A549 (cell line): ENCODE results near the gene TSR3. TPM values are rescaled to one million over a fixed set of nuclear protein-coding genes. Genes with fewer than 3 reads are reported as not detected.

Source experiments
- ATAC-seq, 2 experiments: fragments of 200-7000 bp in 1 of 2; fragments of >200 bp in 1 of 2; cut with Nextera tagmentation in 1 of 2; cut with Tn5 transposase in 1 of 2; 3 replicates each; pipeline versions ENCODE4 v1.8.0 to v1.9.1; 2018 to 2020; ENCODE audit warnings: mild to moderate bottlenecking in 1 of 2, moderate library complexity in 1 of 2
- CTCF ChIA-PET: fragments of 300-600 bp; sonication (Branson Sonifier 250); formaldehyde crosslinking; extraction: SDS; loops from one replicate; lab custom pipeline; 2021; ENCODE audit warnings: antibody characterized with exemption, inconsistent platforms; lab: Yijun Ruan, JAX
- POLR2A ChIA-PET: fragments of 350-600 bp; formaldehyde crosslinking; extraction: SDS; loops from one replicate; lab custom pipeline; 2021; ENCODE audit warnings: antibody characterized with exemption, inconsistent platforms; lab: Yijun Ruan, JAX
- DNase-seq, 2 experiments: peaks; one replicate each; pipeline versions ENCODE4 v3.0.0 to v3.0.0-alpha.2; 2011 to 2016; ENCODE audit warnings: low read depth in 1 of 2, low spot score in 1 of 2
- FAIRE-seq: peaks from 2 replicates; lab custom pipeline; 2011; peaks lifted over from hg19 to GRCh38; lab: Jason Lieb, UNC
- H3K27ac ChIP-seq, 2 experiments: fragments of >200 bp; sonication (Bioruptor Twin); formaldehyde crosslinking; 3 replicates each; pipeline ENCODE4 v1.5.1; 2016 to 2017
- H3K4me1 ChIP-seq: fragments of >200 bp; sonication (Bioruptor Twin); formaldehyde crosslinking; 3 replicates; pipeline ENCODE4 v1.6.1; 2016
- H3K4me2 ChIP-seq: fragments of >200 bp; sonication (Bioruptor Twin); formaldehyde crosslinking; 3 replicates; pipeline ENCODE4 v1.6.1; 2016
- H3K4me3 ChIP-seq: fragments of >200 bp; sonication (Bioruptor Twin); formaldehyde crosslinking; 3 replicates; pipeline ENCODE4 v1.5.1; 2016
- H3K9me3 ChIP-seq: fragments of >200 bp; sonication (Bioruptor Twin); formaldehyde crosslinking; 3 replicates; pipeline ENCODE4 v1.6.1; 2016
- CEBPB ChIP-seq, 2 experiments: fragments of >200 bp in 1 of 2; sonication (Bioruptor Twin) in 1 of 2; formaldehyde crosslinking in 1 of 2; IDR thresholded peaks; 2 replicates each; pipeline ENCODE4 v1.6.1; 2012 to 2016
- CHD2 ChIP-seq: fragments of 150-350 bp; IDR thresholded peaks from 2 replicates; pipeline ENCODE4 v1.6.1; 2014; ENCODE audit warnings: low read length; ENCODE audit not compliant: partially characterized antibody
- CHD4 ChIP-seq: fragments of 200-600 bp; sonication (generic); IDR thresholded peaks from 2 replicates; pipeline ENCODE4 v1.6.1; 2016; ENCODE audit warnings: antibody characterized with exemption, mild to moderate bottlenecking, borderline replicate concordance
- EHMT2 ChIP-seq: fragments of 200-600 bp; sonication (generic); IDR thresholded peaks from 2 replicates; pipeline ENCODE4 v1.6.1; 2016; ENCODE audit warnings: antibody characterized with exemption, low read depth, mild to moderate bottlenecking, moderate library complexity
- EP300 ChIP-seq, 2 experiments: fragments of >200 bp; sonication (Bioruptor Twin); formaldehyde crosslinking; IDR thresholded peaks; 2 replicates in 1 of 2; 3 replicates in 1 of 2; pipeline ENCODE4 v1.6.1; 2016 to 2017
- FOXS1 ChIP-seq: fragments of 250-450 bp; sonication (Bioruptor Pico); IDR thresholded peaks from 2 replicates; pipeline ENCODE4 v1.5.0; 2020; ENCODE audit warnings: mild to moderate bottlenecking, moderate library complexity
- GATA3 ChIP-seq: IDR thresholded peaks from 2 replicates; pipeline ENCODE4 v1.6.1; 2012; ENCODE audit warnings: borderline replicate concordance
- HEYL ChIP-seq: fragments of 250-450 bp; sonication (Bioruptor Pico); IDR thresholded peaks from 2 replicates; pipeline ENCODE4 v1.8.0; 2021; ENCODE audit warnings: mild to moderate bottlenecking, moderate library complexity
- HOXB13 ChIP-seq: fragments of 250-450 bp; sonication (Bioruptor Pico); IDR thresholded peaks from 2 replicates; pipeline ENCODE4 v1.5.0; 2020; ENCODE audit warnings: low read depth, mild to moderate bottlenecking, moderate library complexity
- HOXB5 ChIP-seq: fragments of 250-450 bp; sonication (Bioruptor Pico); IDR thresholded peaks from 2 replicates; pipeline ENCODE4 v1.5.0; 2020; ENCODE audit warnings: mild to moderate bottlenecking, moderate library complexity
- KDM1A ChIP-seq: fragments of 200-600 bp; sonication (generic); IDR thresholded peaks from 2 replicates; pipeline ENCODE4 v1.6.1; 2016; ENCODE audit warnings: low read depth, mild to moderate bottlenecking
- MAFK ChIP-seq: fragments of 450-650 bp; IDR thresholded peaks from 2 replicates; pipeline ENCODE4 v1.6.1; 2014; ENCODE audit not compliant: partially characterized antibody
- MAZ ChIP-seq: fragments of 150-350 bp; IDR thresholded peaks from 2 replicates; pipeline ENCODE4 v1.6.1; 2014; ENCODE audit warnings: antibody characterized with exemption, low read depth, low read length, borderline replicate concordance
- NR3C1 ChIP-seq: fragments of >200 bp; sonication (Bioruptor Twin); formaldehyde crosslinking; IDR thresholded peaks from 3 replicates; pipeline ENCODE4 v1.6.1; 2017
- RAD21 ChIP-seq, 2 experiments: fragments of >200 bp in 1 of 2; sonication (Bioruptor Twin) in 1 of 2; formaldehyde crosslinking in 1 of 2; IDR thresholded peaks in 1 of 2; conservative IDR thresholded peaks in 1 of 2; 2 replicates in 1 of 2; 3 replicates in 1 of 2; pipeline ENCODE4 v1.6.1; 2012 to 2018; ENCODE audit warnings: inconsistent platforms in 1 of 2
- RCOR1 ChIP-seq: fragments of 150-350 bp; IDR thresholded peaks from 2 replicates; pipeline ENCODE4 v1.6.1; 2014; ENCODE audit warnings: antibody characterized with exemption, low read length, low read depth
- RFX5 ChIP-seq: fragments of 450-650 bp; IDR thresholded peaks from 2 replicates; pipeline ENCODE4 v1.7.1; 2014; ENCODE audit warnings: antibody characterized with exemption, mild to moderate bottlenecking, moderate library complexity
- RNF2 ChIP-seq: fragments of 200-600 bp; sonication (generic); IDR thresholded peaks from 2 replicates; pipeline ENCODE4 v1.6.1; 2016; ENCODE audit warnings: low read depth, mild to moderate bottlenecking, antibody characterized with exemption, moderate library complexity, borderline replicate concordance
- SREBF2 ChIP-seq: fragments of 450-650 bp; IDR thresholded peaks from 2 replicates; pipeline ENCODE4 v1.6.1; 2014; ENCODE audit warnings: mild to moderate bottlenecking, moderate library complexity
- ZC3H11A ChIP-seq: fragments of 450-650 bp; IDR thresholded peaks from 2 replicates; pipeline ENCODE4 v1.6.1; 2014; ENCODE audit warnings: antibody characterized with exemption, mild to moderate bottlenecking
- ZSCAN20 ChIP-seq: fragments of 250-450 bp; sonication (Bioruptor Pico); IDR thresholded peaks from 2 replicates; pipeline ENCODE4 v1.8.0; 2022; ENCODE audit warnings: mild to moderate bottlenecking, moderate library complexity
- WGBS: methylation state at CpG from one replicate; pipeline ENCODE4 v1.1.6; 2017; ENCODE audit errors: missing lambda C conversion rate; 5-methylcytosine and 5-hydroxymethylcytosine counted together
- polyA plus RNA-seq, 4 experiments: library from polyadenylated mRNA; depleted of rRNA in 3 of 4; stranded (reverse); fragments of >200 nt; fragmentation: RNase III in 1 of 4; extraction: RNeasy Plus Mini Kit Qiagen cat#74134 plus additional on column Dnase treatment in 1 of 4; gene quantifications; 2 replicates in 3 of 4; 3 replicates in 1 of 4; pipeline ENCODE4 v1.2.3, GENCODE V29; 2011 to 2017
- TF ChIP-seq, protein P1 (sequence below): fragments of 450-650 bp; IDR thresholded peaks from 2 replicates; pipeline ENCODE4 v1.6.1; 2014; ENCODE audit warnings: antibody characterized with exemption
- TF ChIP-seq, protein P2 (sequence below): fragments of >200 bp; sonication (Bioruptor Twin); formaldehyde crosslinking; IDR thresholded peaks from 2 replicates; pipeline ENCODE4 v1.6.1; 2016
- TF ChIP-seq, protein P3 (sequence below): fragments of 150-350 bp; IDR thresholded peaks from 2 replicates; pipeline ENCODE4 v1.6.1; 2014; ENCODE audit warnings: low read depth, mild to moderate bottlenecking, low read length
- TF ChIP-seq, protein P4 (sequence below): IDR thresholded peaks from 2 replicates; pipeline ENCODE4 v1.6.1; 2012
- TF ChIP-seq, protein P5 (sequence below): fragments of 250-450 bp; sonication (Bioruptor Pico); IDR thresholded peaks from 2 replicates; pipeline ENCODE4 v1.5.0; 2021; ENCODE audit warnings: mild to moderate bottlenecking, moderate library complexity, borderline replicate concordance

The TSR3 gene
- polyA plus RNA-seq, 2 of the 4 experiments (the other 2 are of a cell fraction) = 32.6 to 52.3 TPM

DNA sequence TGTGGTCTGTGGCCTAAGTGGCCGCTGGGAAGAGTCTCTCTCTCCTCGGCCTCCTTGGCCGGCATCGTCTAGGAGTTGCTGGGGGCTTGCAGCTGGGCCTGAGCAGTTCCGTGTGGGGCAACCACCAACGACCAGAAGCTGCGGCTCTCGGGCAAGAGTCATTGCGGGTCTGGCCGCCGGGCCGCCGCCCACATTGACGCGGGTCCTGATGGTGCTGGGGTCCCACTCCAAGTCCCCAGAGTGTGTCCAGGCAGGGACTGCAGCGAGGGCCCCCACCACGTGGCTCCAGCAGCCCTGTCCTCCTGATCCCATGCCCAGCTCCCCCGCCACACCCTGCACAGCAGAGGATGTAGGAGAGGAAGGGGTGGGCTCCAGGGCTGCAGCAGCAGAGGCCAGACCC lies 31.9 kb upstream of the TSR3 start:
- H3K27ac ChIP-seq = no peak overlapping the region
- H3K4me2 ChIP-seq = no peak overlapping the region
- POLR2A ChIA-PET = no interaction called here
- no peaks in the 10 kb centered on the region for H3K9me3 ChIP-seq
- H3K4me1 ChIP-seq = peaks cover 5% of the 10 kb centered on the region; the same call in 2 of the 3 replicates
- CTCF ChIA-PET = interaction anchor here (0.8 to 11.4 kb wide), 4 partner anchors 12 to 82 kb away, joined by 3 to 127 read pairs (median 5); no protein-coding TSS in a partner anchor
- DNase-seq (no peak), FAIRE-seq (no peak), ATAC-seq (no peak)
- H3K4me3 ChIP-seq = no peak overlapping the region
- WGBS = 91% methylated on average over 18 of the region's 18 CpGs
- TF ChIP-seq NR3C1 (no peak), HOXB5 (CRISPR knock-in tag) (no peak), MAFK (no peak), SREBF2 (no peak), GATA3 (no peak), KDM1A (no peak), RCOR1 (no peak), ZSCAN20 (CRISPR knock-in tag) (no peak), EHMT2 (no peak), CEBPB (IDR thresholded peaks at IDR 0.05) (no peak), CHD2 (no peak)
- TF ChIP-seq, protein P1, sequence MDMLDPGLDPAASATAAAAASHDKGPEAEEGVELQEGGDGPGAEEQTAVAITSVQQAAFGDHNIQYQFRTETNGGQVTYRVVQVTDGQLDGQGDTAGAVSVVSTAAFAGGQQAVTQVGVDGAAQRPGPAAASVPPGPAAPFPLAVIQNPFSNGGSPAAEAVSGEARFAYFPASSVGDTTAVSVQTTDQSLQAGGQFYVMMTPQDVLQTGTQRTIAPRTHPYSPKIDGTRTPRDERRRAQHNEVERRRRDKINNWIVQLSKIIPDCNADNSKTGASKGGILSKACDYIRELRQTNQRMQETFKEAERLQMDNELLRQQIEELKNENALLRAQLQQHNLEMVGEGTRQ = no peak
- TF ChIP-seq, protein P2, sequence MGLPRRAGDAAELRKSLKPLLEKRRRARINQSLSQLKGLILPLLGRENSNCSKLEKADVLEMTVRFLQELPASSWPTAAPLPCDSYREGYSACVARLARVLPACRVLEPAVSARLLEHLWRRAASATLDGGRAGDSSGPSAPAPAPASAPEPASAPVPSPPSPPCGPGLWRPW = no peak
- TF ChIP-seq, protein P3, sequence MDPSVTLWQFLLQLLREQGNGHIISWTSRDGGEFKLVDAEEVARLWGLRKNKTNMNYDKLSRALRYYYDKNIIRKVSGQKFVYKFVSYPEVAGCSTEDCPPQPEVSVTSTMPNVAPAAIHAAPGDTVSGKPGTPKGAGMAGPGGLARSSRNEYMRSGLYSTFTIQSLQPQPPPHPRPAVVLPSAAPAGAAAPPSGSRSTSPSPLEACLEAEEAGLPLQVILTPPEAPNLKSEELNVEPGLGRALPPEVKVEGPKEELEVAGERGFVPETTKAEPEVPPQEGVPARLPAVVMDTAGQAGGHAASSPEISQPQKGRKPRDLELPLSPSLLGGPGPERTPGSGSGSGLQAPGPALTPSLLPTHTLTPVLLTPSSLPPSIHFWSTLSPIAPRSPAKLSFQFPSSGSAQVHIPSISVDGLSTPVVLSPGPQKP = no peak

DNA sequence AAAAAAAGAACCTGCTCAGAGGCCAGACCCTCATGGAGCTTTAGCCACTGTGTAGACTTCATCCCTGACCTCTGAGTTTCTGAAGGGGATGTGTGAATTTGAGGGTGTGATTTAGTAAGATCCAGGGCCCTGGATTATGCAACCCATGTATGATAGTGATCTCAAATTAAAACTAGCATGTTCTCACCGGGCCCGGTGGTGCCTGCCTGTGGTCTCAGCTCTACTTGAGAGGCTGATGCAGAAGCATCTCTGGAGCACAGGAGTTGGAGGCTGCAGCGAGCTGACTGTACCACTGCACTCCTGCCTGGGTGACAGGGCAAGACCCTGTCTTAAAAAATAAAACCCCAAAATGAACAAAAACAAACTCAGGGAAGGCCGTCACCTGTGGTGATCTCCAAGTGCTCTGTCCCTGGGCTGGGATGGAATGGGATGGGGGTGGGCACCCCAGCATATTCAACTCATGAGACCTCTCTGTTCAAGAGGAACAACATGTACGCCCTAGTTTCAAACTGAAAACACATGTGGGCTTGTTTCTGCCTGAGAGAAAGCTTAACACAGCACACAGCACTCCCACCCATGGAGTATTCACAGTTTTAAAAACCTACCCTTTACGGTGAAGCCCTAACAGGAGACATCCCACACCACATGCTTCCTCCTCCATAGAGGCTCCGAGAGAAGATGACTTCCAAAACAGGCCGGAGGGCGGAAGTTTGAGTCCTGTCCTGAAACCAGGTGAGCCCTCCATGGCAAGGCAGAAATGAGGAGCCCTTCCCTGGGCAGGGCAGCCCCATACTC lies 30.1 kb upstream of the TSR3 start:
- H3K4me1 ChIP-seq = peaks cover 16% of the 10 kb centered on the region
- FAIRE-seq = no peak
- TF ChIP-seq RAD21 (conservative IDR thresholded peaks at IDR 0.05 in 1 of 2, IDR thresholded peaks at IDR 0.05 in 1 of 2) (no peak), RNF2 (no peak), EP300 (IDR thresholded peaks at IDR 0.05) (no peak), HOXB5 (CRISPR knock-in tag) (no peak), SREBF2 (no peak), MAZ (no peak), ZC3H11A (no peak), HEYL (CRISPR knock-in tag) (no peak), RFX5 (no peak), KDM1A (no peak), NR3C1 (no peak), FOXS1 (CRISPR knock-in tag) (no peak), HOXB13 (CRISPR knock-in tag) (no peak), GATA3 (no peak), CHD4 (no peak)
- TF ChIP-seq, protein P4, sequence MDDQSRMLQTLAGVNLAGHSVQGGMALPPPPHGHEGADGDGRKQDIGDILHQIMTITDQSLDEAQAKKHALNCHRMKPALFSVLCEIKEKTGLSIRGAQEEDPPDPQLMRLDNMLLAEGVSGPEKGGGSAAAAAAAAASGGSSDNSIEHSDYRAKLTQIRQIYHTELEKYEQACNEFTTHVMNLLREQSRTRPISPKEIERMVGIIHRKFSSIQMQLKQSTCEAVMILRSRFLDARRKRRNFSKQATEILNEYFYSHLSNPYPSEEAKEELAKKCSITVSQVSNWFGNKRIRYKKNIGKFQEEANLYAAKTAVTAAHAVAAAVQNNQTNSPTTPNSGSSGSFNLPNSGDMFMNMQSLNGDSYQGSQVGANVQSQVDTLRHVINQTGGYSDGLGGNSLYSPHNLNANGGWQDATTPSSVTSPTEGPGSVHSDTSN = no peak
- TF ChIP-seq, protein P5, sequence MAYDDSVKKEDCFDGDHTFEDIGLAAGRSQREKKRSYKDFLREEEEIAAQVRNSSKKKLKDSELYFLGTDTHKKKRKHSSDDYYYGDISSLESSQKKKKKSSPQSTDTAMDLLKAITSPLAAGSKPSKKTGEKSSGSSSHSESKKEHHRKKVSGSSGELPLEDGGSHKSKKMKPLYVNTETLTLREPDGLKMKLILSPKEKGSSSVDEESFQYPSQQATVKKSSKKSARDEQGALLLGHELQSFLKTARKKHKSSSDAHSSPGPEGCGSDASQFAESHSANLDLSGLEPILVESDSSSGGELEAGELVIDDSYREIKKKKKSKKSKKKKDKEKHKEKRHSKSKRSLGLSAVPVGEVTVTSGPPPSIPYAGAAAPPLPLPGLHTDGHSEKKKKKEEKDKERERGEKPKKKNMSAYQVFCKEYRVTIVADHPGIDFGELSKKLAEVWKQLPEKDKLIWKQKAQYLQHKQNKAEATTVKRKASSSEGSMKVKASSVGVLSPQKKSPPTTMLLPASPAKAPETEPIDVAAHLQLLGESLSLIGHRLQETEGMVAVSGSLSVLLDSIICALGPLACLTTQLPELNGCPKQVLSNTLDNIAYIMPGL (CRISPR knock-in tag) = no peak
- H3K4me2 ChIP-seq = no peak overlapping the region
- ChIA-PET POLR2A (no interaction called here), CTCF (interaction anchor here (1.1 to 11.4 kb wide), 3 partner anchors 19 to 38 kb away, joined by 3 to 127 read pairs (median 4); partner anchors contain the start of gene UQCC4)
- H3K9me3 ChIP-seq = no peaks in the 10 kb centered on the region
- WGBS = 86% methylated on average over 9 of the region's 9 CpGs
- DNase-seq = no peak
- ATAC-seq = no peak
- H3K27ac ChIP-seq = no peak overlapping the region
- no peak overlapping the region for H3K4me3 ChIP-seq
